Kidney tubule cell (primary cell): ENCODE measurements around the gene CHSY1.
"Not testable (repeated sequence)": the region's sequence is repeated elsewhere in the genome, so short reads cannot be mapped to it uniquely, and the experiment has no call there.

Experiments used
- DNase-seq: peaks from one replicate; pipeline ENCODE4 v3.0.0-alpha.2; 2018; ENCODE audit warnings: low spot score

CHSY1 gene

DNA sequence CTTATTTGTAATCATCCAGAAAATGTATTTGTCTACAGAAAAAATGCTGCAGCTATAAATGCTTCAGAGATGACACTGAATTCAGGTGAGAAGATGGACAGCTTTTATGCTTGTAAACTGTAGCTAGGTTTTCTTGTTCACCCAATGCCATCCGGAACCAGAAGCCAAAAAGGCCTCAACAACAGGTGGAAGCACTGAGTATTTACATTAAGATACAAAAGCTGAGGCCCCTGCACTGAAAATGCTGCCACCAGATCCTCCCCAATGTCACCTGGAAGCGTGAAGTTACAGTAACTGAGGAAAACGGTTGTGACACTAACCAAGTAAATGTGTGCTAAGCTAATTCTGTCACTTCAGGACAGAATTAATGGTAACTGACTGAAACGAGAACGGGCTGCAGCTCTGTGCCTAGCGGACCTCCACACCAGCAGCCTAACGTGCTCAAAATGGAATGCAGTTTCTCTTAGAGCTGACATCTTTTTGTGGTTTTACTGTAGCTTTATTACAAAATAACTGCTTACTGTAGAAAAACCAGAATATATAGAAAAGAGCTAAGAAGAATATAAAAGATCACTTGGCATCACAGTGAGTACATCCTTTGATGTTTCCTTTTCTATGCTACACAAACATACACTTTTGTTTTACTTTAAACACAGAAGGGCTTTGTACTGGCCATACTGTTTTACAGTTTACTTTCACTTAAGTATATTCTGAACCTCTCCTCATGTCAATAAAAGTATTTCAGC, 7.6 kb downstream of the CHSY1 start:
- DNase-seq: no peak

DNA sequence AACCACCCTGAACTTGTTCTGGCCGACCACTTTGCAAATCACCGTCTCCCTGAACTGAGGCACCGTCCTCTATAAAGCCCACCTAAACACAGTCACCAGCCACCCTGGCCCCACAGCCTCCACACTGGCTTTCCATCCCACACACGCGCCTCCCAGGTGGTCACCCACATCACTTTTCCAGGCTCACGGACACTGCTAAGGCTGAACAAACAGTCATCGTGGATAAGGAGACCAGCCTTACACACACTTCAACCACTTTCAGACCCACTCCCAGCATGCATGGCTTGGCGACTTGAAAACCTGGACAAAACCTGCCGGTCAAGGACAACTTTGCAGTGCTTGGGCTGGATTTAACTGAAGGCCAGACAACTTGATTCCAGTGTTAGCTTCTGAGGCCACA, 8.4 kb downstream of the CHSY1 start:
- DNase-seq: no peak

DNA sequence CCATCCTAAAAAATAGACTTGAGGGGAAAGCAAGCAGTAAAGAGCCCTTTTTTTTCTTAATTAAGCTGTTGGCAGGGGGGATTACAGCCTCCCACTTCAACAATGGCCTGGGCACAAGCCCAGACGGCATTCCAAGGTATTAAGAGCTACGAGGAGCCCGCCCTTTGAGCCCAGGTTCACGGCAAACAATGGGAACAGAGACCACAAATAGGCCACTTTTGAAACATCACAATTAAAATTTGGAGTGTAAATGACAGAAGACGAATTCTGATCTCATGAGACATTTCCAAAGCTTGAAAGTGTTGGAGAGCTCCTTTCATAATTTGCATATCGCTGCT, 8.9 kb downstream of the CHSY1 start:
- DNase-seq: no peak

DNA sequence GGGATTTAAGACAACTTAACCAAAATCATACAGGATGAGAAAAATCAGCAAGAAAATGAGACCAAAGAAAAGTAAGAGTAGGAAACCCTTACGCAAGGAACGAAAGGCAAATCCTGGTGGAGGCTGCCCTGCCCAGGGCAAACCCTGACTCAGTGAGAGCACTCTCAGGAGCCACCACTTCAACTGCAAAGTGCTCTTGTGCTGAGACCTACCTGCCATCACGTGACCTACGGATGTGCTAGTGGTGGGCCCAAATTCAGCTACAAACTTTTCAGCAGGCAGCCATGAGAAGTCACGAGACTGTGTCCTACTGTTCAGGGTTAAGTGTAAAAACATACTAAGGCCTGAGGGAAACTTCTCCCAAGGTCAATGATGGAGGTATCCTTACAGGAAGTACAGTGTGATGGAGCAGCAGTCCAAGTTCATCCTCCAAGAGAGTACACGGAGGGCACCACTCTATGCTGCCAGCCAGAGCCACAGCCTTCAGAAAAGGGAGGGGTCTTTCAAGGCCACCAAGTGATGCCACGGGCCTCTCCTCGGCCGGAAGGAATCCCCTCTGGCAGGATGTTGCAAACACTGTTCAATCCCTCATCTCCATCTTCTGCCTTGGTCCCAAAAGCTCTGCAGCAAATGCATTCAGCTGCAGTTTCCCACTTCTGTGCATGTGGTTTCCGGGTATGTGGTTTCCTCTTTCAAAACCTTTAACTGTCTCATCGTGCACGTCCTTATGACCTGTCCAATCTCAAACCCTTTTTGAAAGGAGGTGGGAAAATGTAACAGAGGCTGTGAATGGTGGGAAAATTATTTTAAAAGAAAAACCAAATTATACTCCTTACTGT, 9.5 kb downstream of the CHSY1 start:
- DNase-seq: peak; percentile 9

DNA sequence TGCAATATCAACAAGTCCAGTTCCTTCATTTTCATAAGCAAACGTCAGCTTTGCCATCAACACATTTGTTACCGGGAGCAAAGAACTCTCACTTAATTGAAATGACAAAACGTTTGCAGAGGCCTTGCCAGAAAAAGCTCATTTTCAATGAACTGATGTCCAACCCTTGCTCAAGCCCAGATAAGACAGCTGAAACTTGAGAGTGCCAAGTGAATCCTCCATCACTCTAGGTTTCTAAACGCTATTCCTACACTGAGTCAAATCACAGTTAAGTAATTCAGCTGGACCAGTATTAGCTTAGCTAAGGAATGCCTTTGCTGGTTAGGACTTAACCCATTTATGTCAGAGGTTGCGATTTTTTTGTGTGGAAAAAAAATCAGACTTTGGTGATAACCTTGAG, 11.5 kb downstream of the CHSY1 start:
- no peak for DNase-seq

DNA sequence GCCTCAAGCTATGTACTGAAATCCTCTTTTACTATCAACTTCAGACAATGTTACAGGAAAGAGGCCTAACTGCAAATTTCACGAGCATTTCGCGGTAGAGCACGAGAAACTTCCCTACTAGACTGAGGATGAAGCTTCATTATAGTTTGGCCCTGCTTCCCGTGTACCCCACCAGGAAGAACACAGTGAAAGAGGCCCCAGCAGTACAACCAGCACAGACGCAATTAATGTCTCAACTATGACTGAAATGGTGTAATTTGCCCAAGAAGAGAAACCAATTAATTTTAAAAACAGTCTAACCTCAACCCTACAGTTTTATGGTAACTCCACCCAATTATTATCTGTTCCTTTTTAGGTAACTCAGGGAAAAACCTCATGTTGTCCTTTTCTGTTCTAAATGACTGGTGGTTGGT, 12.1 kb downstream of the CHSY1 start:
- DNase-seq: no peak

DNA sequence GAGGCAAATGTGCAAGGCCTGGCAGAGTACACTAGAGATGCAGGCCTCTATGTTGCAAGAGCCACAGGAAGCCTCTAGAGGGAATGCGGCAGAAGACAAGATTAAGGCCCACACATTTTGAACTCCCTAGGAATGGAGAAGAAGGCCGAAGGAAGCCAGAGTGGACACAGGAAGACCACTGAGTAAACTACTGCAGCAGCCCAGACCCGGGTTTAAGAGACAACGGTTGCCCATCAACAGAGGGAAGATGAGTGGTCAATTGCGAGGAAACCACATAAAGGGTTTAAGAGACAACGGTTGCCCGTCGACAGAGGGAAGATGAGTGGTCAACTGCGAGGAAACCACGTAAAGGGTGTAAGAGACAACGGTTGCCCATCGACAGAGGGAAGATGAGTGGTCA, 14.6 kb downstream of the CHSY1 start:
- DNase-seq: no peak

DNA sequence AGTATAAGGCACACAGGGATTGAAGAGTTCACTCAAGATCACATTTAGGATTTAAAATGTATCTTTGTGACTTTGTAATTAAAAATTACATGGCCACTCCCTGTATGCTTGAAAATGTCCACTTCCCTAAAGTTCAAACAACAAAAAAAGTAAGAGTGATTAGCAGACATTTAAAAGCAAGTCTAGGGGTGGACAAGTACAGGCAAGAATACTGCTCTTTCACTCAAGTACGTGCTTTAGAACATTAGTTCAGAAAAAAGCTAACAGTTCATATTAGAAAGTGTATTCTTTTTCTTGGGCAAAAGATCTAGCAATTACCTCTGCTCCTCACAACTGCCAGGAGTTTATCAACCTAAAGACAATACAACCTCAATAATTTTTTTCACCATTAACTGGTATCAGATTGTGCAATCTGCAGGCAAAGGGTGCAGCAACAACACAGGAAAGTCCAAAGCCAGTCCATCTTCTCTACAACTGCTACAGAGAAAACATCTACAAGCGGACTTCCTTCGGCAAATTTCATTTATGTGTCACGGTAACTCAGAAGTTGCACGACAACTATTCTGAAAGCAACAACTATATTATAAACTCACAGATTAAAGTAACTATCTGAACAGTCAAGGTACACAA, 18.1 kb downstream of the CHSY1 start:
- no peak for DNase-seq

DNA sequence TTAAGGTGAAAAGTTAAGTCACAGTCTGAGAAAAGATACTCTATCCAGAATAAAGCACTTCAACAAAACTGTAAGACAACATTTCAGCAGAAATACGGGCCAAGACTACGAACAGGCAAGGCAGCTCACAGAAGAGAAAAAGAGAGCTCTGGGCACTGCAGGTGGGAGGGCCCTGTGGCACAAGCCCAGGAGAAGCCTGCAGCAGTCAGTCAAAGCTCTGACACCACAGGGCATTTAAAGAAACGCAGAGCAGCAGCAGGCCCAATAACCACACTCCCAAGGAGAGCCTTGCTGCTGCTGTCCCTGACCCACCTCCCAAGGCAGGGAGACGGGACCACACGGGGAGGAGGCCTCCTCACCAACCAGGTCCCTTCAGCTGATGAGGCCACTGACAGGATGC, 19.2 kb downstream of the CHSY1 start:
- no peak for DNase-seq

DNA sequence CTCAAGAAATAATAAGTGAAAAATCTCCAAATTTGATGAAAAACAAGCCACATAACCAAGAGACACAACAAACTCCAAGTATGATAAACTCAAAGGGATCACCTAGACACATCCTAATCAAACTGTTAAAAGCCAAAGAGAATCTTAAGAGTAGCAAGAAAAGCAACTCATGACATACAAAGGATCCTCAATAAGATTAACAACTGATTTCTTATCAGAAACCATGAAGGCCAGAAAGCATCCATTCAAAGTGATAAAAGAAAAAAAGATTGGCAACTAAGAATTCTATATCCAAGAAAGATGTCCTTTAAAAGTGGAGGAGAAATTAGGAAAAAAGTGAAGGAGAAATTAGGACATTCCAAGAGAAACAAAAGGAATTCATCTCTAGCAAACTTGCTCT, 23.5 kb downstream of the CHSY1 start:
- no peak for DNase-seq

DNA sequence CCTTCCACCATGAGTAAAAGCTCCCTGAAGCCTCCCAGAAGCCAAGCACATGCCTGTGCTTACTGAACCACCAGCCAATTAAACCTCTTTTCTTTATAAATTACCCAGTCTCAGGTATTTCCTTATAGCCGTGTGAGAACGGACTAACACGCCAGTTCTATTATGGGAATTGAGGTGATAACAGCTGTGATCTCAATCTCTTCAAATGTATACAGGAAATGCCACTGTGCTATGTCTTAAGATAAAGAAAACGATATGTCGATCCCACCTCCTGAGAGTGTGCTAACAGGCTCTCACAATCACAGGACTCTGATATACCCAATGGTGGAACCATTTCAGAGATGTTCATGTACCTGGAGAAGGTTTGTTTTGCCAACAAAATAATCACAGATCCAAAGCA, 26.2 kb downstream of the CHSY1 start:
- DNase-seq: no peak

DNA sequence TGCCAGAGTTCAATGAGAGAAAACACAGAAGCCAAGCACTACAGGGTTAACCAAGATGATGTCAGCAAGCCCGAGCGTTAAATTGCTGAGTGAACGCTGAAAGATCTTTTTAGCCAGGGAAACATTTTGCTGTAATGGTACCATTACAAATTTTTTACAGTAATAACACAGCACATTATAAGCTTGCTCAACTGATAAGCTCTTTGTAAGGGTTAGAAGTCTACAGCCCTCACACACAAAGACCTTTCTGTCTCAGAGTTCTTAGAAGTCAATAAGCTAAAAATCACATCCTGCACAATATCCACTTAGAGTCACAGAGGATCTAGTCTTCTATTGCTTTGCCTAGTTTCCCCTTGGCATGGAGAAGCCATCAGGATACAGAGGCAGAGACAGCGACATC, 29.9 kb downstream of the CHSY1 start:
- no peak for DNase-seq

DNA sequence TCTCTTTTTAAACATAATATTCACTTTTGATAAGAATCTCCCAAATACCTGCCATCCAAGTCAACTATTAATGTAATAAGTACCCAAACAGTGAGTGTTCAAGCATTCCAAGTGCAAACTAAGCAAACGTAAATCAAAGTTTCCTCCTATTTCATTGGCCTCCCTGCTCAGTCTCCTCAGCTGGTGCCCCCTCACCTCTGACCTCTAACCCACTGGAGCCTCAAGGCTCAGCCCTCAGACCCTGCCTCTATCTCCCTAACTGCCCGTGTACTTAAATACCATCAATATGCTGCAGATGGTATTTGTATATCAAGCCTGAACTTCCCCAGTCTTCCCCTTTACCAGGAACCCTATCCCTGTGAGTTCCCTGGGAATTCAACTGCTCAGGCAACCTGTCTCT, 31.8 kb downstream of the CHSY1 start:
- no peak for DNase-seq

DNA sequence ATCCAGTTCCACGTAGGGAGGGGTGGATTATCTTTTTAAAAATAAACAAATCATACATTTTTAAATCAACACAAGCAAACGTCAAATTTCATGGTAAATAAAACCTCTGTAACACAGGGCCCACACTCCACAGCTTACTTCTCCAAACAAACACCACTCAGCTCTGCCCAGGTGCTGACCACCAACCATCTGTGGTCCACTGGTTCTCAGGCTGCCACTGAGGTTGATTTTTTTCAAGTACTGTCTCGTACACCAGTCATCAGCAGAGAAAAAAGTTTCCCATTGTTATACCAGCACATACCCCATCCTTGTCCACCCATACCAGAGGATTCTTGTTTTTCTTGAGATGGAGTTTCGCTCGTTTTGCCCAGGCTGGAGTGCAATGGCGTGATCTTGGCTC, 32.4 kb downstream of the CHSY1 start:
- no peak for DNase-seq

DNA sequence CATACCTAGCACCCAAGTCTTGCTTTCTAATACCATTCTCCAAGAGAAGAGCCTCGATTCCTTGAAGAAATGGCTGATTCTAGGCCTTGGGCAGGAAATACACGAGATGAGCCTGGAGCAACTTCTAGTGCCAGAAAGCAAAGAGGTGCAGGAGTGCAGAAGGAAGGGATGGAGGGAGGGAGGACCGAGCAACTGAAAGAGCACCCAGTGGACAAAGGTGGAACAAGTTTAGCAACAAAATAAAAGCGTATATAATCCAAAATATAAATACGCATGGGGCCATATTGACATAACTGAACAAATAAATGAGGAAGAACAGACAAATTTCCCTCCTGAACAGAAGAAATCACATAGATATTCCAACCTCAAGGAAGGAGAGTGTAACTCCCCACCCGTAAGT, 34.4 kb downstream of the CHSY1 start:
- DNase-seq: no peak

DNA sequence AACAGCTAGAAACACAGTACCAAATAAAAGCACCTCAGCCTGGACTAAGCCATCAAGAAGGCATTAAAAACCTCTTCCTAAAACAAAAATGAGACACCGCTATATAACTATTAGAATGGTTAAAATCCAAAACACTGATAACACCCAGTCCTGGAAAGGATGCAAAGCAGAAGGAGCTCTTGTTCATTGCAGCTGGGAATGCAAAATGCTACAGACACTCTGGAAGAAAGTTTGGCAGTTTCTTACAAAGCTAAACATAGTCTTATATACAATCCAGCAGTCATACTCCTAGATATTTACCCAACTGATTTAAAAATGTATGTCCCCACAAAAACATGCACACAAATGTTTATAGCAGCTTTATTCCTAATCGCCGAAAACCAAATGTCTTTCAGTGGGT, 35.7 kb downstream of the CHSY1 start:
- DNase-seq: no peak

DNA sequence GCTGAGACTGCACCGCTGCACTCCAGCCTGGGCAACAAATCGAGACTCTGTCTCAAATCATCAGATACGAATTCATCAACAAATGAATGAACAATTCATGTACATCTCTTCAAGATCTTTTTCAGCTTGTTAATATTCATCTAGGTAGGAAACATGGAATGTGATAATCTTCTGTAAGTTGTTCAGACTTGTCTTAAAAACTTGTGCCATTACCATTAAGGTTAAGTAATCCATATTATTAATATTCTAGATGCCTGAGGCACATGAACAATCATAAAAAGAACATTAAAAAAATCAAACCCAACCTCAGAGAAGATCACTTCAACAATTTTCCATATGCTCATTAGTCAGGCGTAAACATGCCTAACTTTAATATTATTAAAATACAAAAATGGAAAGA, 36.2 kb downstream of the CHSY1 start:
- DNase-seq: no peak

DNA sequence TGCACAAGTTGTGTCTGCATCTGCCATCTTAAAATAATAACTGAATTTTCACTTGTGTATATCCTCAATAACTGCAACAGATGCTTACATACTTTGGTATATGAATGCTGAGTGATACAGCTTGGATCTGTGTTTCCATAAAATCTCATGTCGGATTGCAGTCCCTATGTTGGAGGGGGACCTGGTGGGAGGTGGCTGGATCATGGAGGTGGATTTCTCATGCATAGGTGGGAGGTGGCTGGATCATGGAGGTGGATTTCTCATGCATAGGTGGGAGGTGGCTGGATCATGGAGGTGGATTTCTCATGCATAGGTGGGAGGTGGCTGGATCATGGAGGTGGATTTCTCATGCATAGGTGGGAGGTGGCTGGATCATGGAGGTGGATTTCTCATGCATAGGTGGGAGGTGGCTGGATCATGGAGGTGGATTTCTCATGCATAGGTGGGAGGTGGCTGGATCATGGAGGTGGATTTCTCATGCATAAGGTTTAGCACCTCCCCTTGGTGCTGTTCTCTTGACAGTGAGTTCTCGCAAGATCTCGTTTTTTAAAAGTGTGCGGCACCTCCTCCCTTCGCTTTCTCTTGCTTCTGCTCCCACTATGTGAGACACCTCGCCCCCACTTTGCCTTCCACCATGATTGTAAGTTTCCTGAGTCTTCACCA, 37.3 kb downstream of the CHSY1 start:
- DNase-seq: not testable (repeated sequence)

DNA sequence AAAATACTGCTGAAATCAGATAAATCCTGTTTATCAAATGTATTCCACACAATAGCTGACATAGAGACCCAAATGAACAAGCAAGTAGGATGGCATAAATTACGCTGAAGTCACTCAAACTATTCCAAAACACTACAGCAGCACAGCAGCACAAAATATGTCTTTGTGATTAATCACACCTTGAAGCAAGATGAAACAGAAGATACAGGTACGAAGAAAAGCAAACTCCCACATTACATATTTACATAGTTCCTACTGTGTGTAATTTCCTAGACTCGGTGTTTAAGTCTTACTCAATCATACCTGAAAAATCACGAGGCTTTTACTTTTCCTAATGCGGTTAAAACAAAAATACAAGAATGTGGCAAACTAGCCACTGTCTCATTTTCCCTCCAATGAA, 38.3 kb downstream of the CHSY1 start:
- DNase-seq: no peak

DNA sequence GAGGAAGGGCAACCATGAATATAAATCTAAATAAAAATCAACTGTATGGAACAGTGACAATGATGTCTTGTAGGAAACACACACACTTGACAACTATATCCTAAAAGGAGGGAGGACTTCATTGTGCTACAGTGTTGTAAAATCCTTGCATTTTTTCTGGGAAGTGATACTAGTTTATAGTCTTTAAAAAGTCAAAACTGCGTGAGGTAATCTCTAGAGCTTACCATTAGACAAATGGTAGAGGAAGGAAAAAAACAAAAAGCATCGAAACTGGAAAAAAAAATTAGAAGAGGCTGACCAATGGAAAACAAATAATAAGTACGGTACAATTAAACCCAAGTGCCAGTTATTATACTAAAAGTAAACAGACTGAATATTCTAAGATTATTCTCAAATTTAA, 38.7 kb downstream of the CHSY1 start:
- DNase-seq: no peak

DNA sequence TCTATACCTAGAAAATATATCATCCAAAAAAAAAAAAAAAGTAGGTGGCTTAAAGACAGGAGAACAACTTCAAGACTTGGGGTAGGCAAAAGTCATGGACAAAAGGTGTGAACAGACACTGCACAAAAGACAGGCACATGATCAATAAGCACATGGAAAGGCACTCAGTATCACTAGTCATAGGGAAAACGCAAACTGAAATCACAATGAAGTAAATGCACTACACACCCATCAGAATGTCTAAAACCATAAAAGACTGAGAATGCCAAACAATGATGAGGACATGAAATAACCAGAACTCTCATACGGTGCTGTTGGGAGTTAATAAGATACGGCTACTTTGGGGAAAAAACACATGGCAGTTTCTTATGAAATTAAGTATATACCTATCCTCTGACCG, 40.0 kb downstream of the CHSY1 start:
- no peak for DNase-seq

DNA sequence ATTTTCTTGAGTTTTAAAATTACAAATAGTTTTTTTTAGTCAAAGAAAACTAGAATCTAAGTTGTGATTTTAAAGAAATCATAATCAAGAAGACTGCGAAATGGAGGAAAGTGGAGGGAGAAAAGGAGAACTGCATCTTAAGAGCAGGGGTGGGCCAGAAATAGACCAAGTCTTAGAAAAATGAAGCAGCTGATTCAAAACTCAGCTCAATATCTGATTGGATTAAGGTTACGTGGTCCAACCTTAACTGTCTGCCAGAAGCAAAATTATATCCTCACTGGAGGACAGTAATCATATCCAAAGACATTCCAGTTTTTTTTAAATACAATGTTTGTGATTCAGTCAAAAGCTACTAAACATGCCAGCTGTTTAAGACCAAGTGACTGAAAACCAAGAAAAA, 41.4 kb downstream of the CHSY1 start:
- no peak for DNase-seq

DNA sequence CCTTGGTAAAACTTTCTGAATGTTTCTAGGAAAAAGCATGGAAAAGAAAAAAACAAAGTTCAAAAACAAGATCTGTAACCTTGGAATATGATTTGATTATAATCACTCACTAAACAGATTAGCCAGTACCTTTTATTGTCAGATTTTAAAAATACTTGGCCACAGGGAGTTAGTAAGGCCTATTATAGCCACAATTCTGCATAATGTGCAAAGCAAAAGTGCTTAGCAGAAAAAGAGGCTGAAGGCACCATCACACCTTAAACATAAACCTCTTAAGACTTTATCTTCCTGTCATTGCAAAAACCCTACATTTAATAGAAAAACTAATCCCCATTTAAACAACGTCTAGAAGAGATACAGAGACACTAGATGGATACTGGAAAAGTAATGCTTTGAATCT, 41.8 kb downstream of the CHSY1 start:
- DNase-seq: no peak
